PC-3 (cell line): ENCODE results near the gene C1orf105. TPM values are rescaled to one million over a fixed set of nuclear protein-coding genes. Genes with fewer than 3 reads are reported as not detected.

Source experiments
- ATAC-seq: fragments of 200-7000 bp; cut with Tn5 transposase; 2 replicates; pipeline ENCODE4 v1.9.1; 2020; ENCODE audit warnings: mild to moderate bottlenecking, moderate library complexity
- BruUV-seq: library from RNA; stranded (reverse); fragments of 400-500 nt; replicated peaks from 2 replicates; lab custom pipeline; 2021; lab: Mats Ljungman, UMichigan
- CTCF ChIA-PET: fragments of 300-600 bp; sonication (Branson Sonifier 250); formaldehyde crosslinking; loops from one replicate; lab custom pipeline; 2022; ENCODE audit warnings: antibody characterized with exemption; lab: Charles Lee
- POLR2A ChIA-PET: fragments of 300-600 bp; sonication (Branson Sonifier 250); formaldehyde crosslinking; loops from one replicate; lab custom pipeline; 2022; ENCODE audit warnings: antibody characterized with exemption; ENCODE audit not compliant: unreplicated experiment; lab: Charles Lee
- DNase-seq: peaks from one replicate; pipeline ENCODE4 v3.0.0-alpha.2; 2015
- H2AFZ ChIP-seq: fragments of 300-600 bp; sonication (generic); 2 replicates; pipeline ENCODE4 v1.6.0; 2016; ENCODE audit warnings: antibody characterized with exemption, low read length
- H3F3A ChIP-seq: fragments of 300-600 bp; sonication (generic); one replicate; pipeline ENCODE4 v1.6.0; 2017; ENCODE audit warnings: antibody characterized with exemption, low read length, control low read depth, mild to moderate bottlenecking; ENCODE audit not compliant: unreplicated experiment
- H3K27ac ChIP-seq: fragments of 300-600 bp; sonication (generic); 2 replicates; pipeline ENCODE4 v1.5.1; 2016; ENCODE audit warnings: mild to moderate bottlenecking, low read length
- H3K27me3 ChIP-seq: fragments of 300-600 bp; sonication (generic); 2 replicates; pipeline ENCODE4 v1.6.1; 2016; ENCODE audit warnings: low read length, mixed read lengths
- H3K36me3 ChIP-seq: fragments of 300-600 bp; sonication (generic); 2 replicates; pipeline ENCODE4 v1.6.1; 2016; ENCODE audit warnings: low read depth, mixed run types, low read length, mixed read lengths
- H3K4me1 ChIP-seq: fragments of 300-600 bp; sonication (generic); 2 replicates; pipeline ENCODE4 v1.5.1; 2016; ENCODE audit warnings: low read length; ENCODE audit not compliant: insufficient read depth
- H3K4me2 ChIP-seq: fragments of 300-600 bp; sonication (generic); 2 replicates; pipeline ENCODE4 v1.6.0; 2016; ENCODE audit warnings: low read length
- H3K4me3 ChIP-seq: fragments of 300-600 bp; sonication (generic); 2 replicates; pipeline ENCODE4 v1.5.1; 2016; ENCODE audit warnings: mild to moderate bottlenecking, low read length, mixed read lengths
- H3K79me2 ChIP-seq: fragments of 300-600 bp; sonication (generic); 2 replicates; pipeline ENCODE4 v1.6.1; 2017; ENCODE audit warnings: low read length, mixed read lengths
- H3K9ac ChIP-seq: fragments of 300-600 bp; sonication (generic); 2 replicates; pipeline ENCODE4 v1.6.0; 2016; ENCODE audit warnings: mild to moderate bottlenecking, low read length
- H3K9me2 ChIP-seq: fragments of 300-600 bp; sonication (generic); replicated peaks from 2 replicates; pipeline ENCODE4 v1.6.1; 2016; ENCODE audit warnings: mixed run types, low read length, mixed read lengths
- H3K9me3 ChIP-seq: fragments of 300-600 bp; sonication (generic); 2 replicates; pipeline ENCODE4 v1.6.1; 2016; ENCODE audit warnings: low read length, mixed read lengths
- H4K20me1 ChIP-seq: fragments of 300-600 bp; sonication (generic); 2 replicates; pipeline ENCODE4 v1.6.1; 2016; ENCODE audit warnings: low read length, mixed read lengths
- CTCF ChIP-seq: fragments of 300-600 bp; sonication (generic); conservative IDR thresholded peaks from 2 replicates; pipeline ENCODE4 v1.5.1; 2017; ENCODE audit warnings: antibody characterized with exemption, low read depth, mild to moderate bottlenecking, low read length
- EZH2 ChIP-seq: fragments of 300-600 bp; sonication (generic); IDR thresholded peaks from one replicate; pipeline ENCODE4 v1.6.1; 2017; ENCODE audit warnings: antibody characterized with exemption, mild to moderate bottlenecking, low read length; ENCODE audit not compliant: unreplicated experiment
- EZH2phosphoT487 ChIP-seq: fragments of 300-600 bp; sonication (generic); IDR thresholded peaks from 2 replicates; pipeline ENCODE4 v1.6.1; 2018; ENCODE audit warnings: mild to moderate bottlenecking, antibody characterized with exemption, low read length, borderline replicate concordance
- intact Hi-C: fragments of 100-400 bp; cut with micrococcal nuclease; formaldehyde crosslinking; loops from 2 replicates; pipeline ENCODE4 v1.9.0; 2023
- total RNA-seq: library from RNA; depleted of rRNA; stranded (reverse); fragments of >200 nt; gene quantifications from 2 replicates; pipeline ENCODE4 v1.2.3, GENCODE V29; 2014

The C1orf105 gene
- total RNA-seq, 1 experiment from 2014 or later = not detected

GRCh38 chr1:172447641-172448040 is 27.2 kb downstream of the C1orf105 start:
- intact Hi-C loops = no loop called here
- H3K9me3 ChIP-seq = no peaks in the 10 kb centered on the region
- H3K4me2 ChIP-seq = peak overlapping the region; percentile 76; the same call in 1 of the 2 replicates
- CTCF ChIA-PET = interaction anchor here (0.6 kb wide), 1 partner anchor 85 kb away, joined by 3 read pairs; no protein-coding TSS in a partner anchor
- H3K27me3 ChIP-seq = no peaks in the 10 kb centered on the region
- no peaks in the 10 kb centered on the region for H4K20me1 ChIP-seq
- H3K36me3 ChIP-seq = no peaks in the 10 kb centered on the region
- peaks cover 12% of the 10 kb centered on the region for H3K79me2 ChIP-seq
- H3K9ac ChIP-seq = no peak overlapping the region
- peak overlapping the region; percentile 86 for H3K27ac ChIP-seq
- no peak overlapping the region for H3K4me3 ChIP-seq
- DNase-seq (peak; percentile 39), ATAC-seq (no peak)
- no TSS peak for BruUV-seq
- no peaks in the 10 kb centered on the region for H3K9me2 ChIP-seq
- TF ChIP-seq EZH2 (no peak), EZH2phosphoT487 (no peak), CTCF (no peak)
- peaks cover 80% of the 10 kb centered on the region for H3K4me1 ChIP-seq
- POLR2A ChIA-PET = interaction anchor here (0.7 kb wide), 1 partner anchor 407 kb away, joined by 3 read pairs; no protein-coding TSS in a partner anchor
- H3F3A ChIP-seq = peaks cover 21% of the 10 kb centered on the region
- no peak overlapping the region for H2AFZ ChIP-seq

GRCh38 chr1:172448995-172449584 is 28.6 kb downstream of the C1orf105 start:
- Histone ChIP-seq H3K27ac (peak overlapping the region; percentile 86), H3K27me3 (no peaks in the 10 kb centered on the region), H3K79me2 (no peaks in the 10 kb centered on the region), H3K4me1 (peaks cover 86% of the 10 kb centered on the region), H2AFZ (peak overlapping the region; percentile 58), H3K9me3 (no peaks in the 10 kb centered on the region), H3K4me3 (peak overlapping the region; percentile 45), H3K4me2 (peak overlapping the region; percentile 76), H3K9me2 (no peaks in the 10 kb centered on the region), H3K36me3 (no peaks in the 10 kb centered on the region), H4K20me1 (no peaks in the 10 kb centered on the region), H3F3A (peaks cover 21% of the 10 kb centered on the region), H3K9ac (peak overlapping the region; percentile 53)
- no TSS peak for BruUV-seq
- ATAC-seq (peak; percentile 64), DNase-seq (peak; percentile 100)
- intact Hi-C loops = loop anchor here (1.0 kb wide), 5 partner anchors 50 to 270 kb away; no protein-coding TSS in a partner anchor
- TF ChIP-seq CTCF (no peak), EZH2 (no peak), EZH2phosphoT487 (no peak)
- POLR2A ChIA-PET = interaction anchor here (0.5 to 1.0 kb wide), 5 partner anchors 64 to 153 kb away, joined by 3 to 27 read pairs (median 3); partner anchors contain the start of gene SUCO
- CTCF ChIA-PET = interaction anchor here (0.6 to 2.0 kb wide), 8 partner anchors 32 to 446 kb away, joined by 3 to 19 read pairs (median 4); partner anchors contain the start of gene SUCO
